Activated CD4-positive, CD25-positive, alpha-beta regulatory T cell treated with anti-CD3 and anti-CD28 coated beads, Interleukin-2, amount 50 U/mL, for 16 hours (primary cell): ENCODE results near the gene BLVRB.
"Not testable (repeated sequence)": the region's sequence is repeated elsewhere in the genome, so short reads cannot be mapped to it uniquely, and the experiment has no call there.

Source experiments
- DNase-seq: peaks from one replicate; pipeline ENCODE4 v3.0.0-alpha.2; 2020; ENCODE audit warnings: low read depth, low spot score

The BLVRB gene

DNA sequence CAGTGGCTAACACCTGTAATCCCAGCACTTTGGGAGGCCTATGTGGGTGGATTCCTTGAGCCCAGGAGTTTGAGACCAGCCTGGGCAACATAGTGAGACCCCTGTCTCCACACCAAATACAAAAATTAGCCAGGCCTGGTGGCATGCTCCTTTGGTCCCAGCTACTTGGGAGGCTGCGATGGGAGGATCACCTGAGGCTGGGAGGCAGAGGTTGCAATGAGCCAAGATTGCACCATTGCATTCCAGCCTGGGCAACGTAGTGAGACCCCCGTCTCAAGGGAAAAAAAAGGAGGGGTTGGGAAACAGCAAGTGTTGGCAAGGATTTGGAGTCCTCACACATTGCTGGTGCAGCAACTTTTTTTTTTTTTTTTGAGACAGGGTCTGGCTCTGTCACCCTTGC is 20.5 kb upstream of the BLVRB start:
- DNase-seq = no peak

DNA sequence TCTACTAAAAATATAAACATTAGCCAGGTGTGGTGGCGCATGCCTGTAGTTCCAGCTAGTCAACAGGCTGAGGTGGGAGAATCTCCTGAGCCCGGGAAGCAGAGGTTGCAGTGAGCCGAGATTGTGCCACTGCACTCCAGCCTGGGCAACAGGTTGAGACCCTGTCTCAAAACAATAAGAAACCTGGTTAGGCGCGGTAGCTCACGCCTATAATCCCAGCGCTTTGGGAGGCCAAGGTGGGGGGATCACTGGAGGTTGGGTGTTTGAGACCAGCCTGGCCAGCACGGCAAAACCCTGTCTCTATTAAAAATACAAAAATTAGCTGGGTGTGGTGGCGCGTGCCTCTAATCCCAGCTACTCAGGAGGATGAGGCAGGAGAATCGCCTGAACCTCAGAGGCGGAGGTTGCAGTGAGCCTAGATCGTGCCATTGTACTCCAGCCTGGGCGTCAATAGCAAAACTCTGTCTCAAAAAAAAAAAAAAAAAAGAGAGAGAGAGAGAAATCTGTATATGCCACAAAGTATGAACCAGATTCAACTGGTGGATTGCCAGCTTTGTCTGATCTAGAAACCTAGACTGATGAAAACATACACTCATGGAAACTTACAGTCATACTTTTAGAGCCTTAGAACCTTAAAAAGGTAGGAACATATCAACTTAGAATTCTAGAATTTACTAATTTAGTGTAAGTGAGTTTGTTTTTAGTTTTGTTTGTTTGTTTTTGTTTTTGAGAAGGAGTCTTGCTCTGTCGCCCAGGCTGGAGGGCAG is 10.5 kb upstream of the BLVRB start:
- not testable (repeated sequence) for DNase-seq

GRCh38 chr19:40474737-40475136 is 9.2 kb upstream of the BLVRB start:
- no peak for DNase-seq

- no peak for DNase-seq
Measured at GRCh38 chr19:40472516-40472915, 7.0 kb upstream of the BLVRB start.

GRCh38 chr19:40471111-40471510 is 5.6 kb upstream of the BLVRB start:
- no peak for DNase-seq

GRCh38 chr19:40469011-40469410 is 3.5 kb upstream of the BLVRB start:
- no peak for DNase-seq

GRCh38 chr19:40466985-40467734 is 1.6 kb upstream of the BLVRB start, which contains the start of gene SPTBN4:
SPTBN4 (plus strand) TSS chr19:40467001; CDS start chr19:40472622, 5,621 bp downstream.
- DNase-seq = no peak

- peak; percentile 64 for DNase-seq
Measured at GRCh38 chr19:40466219-40466984, 857 bp upstream of the BLVRB start.

GRCh38 chr19:40465025-40465556 is 454 bp downstream of the BLVRB start:
- DNase-seq = no peak

DNA sequence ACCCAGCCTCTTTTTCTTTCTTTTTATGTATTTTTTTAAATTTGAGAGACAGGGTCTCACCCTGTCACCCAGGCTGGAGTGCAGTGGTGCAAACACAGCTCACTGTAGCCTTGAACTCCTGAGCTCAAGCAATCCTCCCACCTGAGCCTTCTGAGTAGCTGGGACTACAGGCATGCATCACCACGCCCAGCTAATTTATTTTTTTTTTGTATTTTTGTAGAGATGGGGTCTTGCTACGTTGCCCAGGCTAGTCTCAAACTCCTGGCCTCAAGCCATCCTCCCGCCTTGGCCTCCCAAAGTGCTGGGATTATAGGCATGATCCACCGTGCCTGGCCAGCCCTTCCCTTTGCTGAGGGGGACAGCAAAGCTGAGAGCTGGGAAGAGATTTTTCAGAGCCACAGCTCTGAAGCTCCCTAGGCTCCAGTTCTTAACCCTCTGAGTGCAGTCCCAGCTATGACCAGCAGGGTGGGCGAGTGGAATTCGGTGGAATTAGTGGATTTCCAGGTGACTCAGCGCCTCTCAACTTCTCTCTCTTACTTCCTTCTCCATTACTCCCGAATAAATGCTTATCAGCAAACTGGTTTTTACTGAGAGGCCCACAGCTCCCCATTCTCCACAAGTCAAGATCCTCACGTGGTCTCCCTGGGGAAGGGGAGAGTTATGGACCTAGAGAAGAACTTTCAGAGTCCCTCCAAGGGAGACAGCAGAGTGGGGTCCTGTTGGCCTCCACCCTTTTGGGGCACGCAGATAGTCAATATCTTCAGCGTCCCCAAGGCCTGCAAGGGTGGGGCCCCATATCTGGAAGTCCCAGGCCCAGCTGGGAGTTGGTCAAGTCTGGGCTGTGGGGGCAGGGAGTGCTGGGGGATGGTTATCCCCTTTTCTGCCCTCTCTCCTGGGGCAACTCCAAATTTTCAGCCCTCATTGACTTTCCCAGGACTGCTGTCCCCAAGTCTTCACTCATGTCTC is 1.2 kb downstream of the BLVRB start:
- peak; percentile 54 for DNase-seq

GRCh38 chr19:40463587-40464037 is 1.9 kb downstream of the BLVRB start:
- not testable (repeated sequence) for DNase-seq

GRCh38 chr19:40461669-40462221 is 3.8 kb downstream of the BLVRB start:
- DNase-seq = no peak

DNA sequence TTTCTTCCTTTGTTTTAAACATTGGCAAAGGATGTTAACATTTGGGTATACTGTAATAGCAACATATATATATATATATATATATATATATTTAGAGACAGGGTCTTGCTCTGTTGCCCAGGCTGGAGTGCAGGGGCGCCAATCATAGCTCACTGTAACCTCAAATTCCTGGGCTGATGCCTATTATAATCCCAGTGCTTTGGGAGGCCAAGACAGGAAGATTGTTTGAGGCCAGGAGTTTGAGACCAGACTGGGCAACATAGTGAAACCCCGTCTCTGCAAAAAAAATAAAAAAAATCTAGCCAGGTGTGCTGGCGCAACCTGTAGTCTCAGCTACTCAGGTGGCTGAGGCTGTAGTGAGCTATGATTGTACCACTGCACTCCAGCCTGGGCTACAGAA is 5.4 kb downstream of the BLVRB start:
- no peak for DNase-seq

- DNase-seq = no peak
Measured at GRCh38 chr19:40458597-40458974, 7.0 kb downstream of the BLVRB start.

DNA sequence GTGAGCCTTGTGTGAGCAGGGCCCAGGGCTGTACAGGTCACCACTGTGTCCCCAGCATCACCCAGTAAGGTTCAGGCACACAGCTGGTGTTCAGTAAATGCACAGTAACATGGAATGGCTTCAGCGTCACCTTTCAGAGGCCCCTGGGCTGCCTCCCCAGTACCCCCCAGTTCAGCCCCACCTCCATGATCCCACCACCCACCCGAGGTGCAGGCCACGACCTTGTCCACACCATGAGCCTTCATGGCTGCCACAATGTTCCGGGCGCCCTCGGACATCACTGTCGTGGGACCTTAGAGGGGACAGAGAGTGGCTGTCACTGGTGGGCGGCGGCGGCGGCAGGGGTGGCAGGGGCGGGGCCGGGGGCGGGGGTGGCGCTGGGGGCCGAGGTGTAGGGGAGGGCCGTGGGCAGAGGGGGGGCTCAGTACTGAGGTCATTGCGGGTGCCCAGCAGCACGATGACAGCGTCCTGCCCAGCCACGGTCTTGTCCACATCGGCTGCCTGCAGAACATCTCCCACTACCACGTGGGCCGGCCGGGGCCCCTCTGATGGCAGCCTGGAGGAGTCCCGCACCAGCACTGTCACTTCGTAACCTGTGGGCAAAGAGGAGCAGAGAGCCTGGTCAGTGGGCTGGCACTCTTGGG is 7.5 kb downstream of the BLVRB start:
- DNase-seq = no peak

DNA sequence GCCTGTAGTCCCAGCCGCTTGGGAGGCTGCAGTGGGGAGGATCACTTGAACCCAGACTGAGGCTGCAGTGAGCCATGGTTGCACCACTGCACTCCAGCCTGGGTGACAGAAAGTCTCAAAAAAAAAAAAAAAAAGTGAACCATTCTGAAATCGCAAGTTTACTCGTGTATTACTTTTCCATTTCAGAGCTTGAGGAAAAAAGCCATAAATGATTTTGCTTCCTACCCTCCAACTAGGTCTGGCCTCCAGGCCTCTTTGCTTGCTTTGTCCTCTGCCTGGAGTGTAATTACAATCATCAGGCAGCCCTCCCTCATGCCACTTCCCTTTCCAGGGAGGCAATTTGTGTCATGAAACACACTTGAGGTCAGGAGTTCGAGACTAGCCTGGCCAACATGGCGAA is 8.5 kb downstream of the BLVRB start:
- no peak for DNase-seq

GRCh38 chr19:40453943-40454342 is 11.6 kb downstream of the BLVRB start:
- DNase-seq = not testable (repeated sequence)

- DNase-seq = no peak
Measured at GRCh38 chr19:40453151-40453735, 12.3 kb downstream of the BLVRB start.

GRCh38 chr19:40452016-40452415 is 13.5 kb downstream of the BLVRB start:
- no peak for DNase-seq

- DNase-seq = no peak
Measured at GRCh38 chr19:40450664-40451063, 14.9 kb downstream of the BLVRB start.
